OCI-LY1 (cell line): ENCODE measurements around the gene MICAL2.

Experiments used
- CTCF ChIP-seq: fragments of 200-600 bp; sonication (generic), shearing (Covaris generic); IDR thresholded peaks from 2 replicates; pipeline ENCODE4 v1.5.1; 2017; ENCODE audit warnings: mild to moderate bottlenecking, antibody characterized with exemption, low read length, moderate library complexity, mixed read lengths
- EZH2 ChIP-seq: fragments of 200-600 bp; sonication (generic), shearing (Covaris generic); IDR thresholded peaks from 2 replicates; pipeline ENCODE4 v1.8.0; 2017; ENCODE audit warnings: borderline replicate concordance, mixed run types, mild to moderate bottlenecking, antibody characterized with exemption, low read length, moderate library complexity, mixed read lengths

- TF ChIP-seq CTCF (no peak), EZH2 (no peak)
Observed at GRCh38 chr11:12291766-12292165, 181.4 kb downstream of the MICAL2 start.
